Mesenchymal stem cell (in vitro differentiated cells and primary cell): ENCODE data around the gene SAMD11.

Experiments used
- DNase-seq: peaks from one replicate; pipeline ENCODE4 v3.0.0-alpha.2; 2013
- H2AFZ ChIP-seq: one replicate; pipeline ENCODE4 v1.6.1; 2013; ENCODE audit warnings: low read depth, mild to moderate bottlenecking, control low read depth, inconsistent platforms, low read length, moderate library complexity
- H2AK5ac ChIP-seq: 2 replicates; pipeline ENCODE4 v1.6.1; 2013; ENCODE audit warnings: low read length, moderate library complexity, mild to moderate bottlenecking, inconsistent platforms; ENCODE audit not compliant: severe bottlenecking
- H2BK120ac ChIP-seq: one replicate; pipeline ENCODE4 v1.6.1; 2013; ENCODE audit warnings: low read depth, mild to moderate bottlenecking, inconsistent platforms, low read length, moderate library complexity
- H2BK12ac ChIP-seq, 2 experiments: one replicate each; pipeline ENCODE4 v1.6.1; 2013; ENCODE audit warnings: inconsistent platforms in 2 of 2, low read length in 2 of 2, mild to moderate bottlenecking in 2 of 2, moderate library complexity in 2 of 2, control low read depth in 1 of 2
- H2BK15ac ChIP-seq: one replicate; pipeline ENCODE4 v1.6.1; 2013; ENCODE audit warnings: mild to moderate bottlenecking, low read depth, inconsistent platforms; ENCODE audit not compliant: poor library complexity, severe bottlenecking
- H2BK5ac ChIP-seq: 2 replicates; pipeline ENCODE4 v1.6.1; 2013; ENCODE audit warnings: low read depth, mild to moderate bottlenecking, low read length, control low read depth, inconsistent platforms; ENCODE audit not compliant: poor library complexity, severe bottlenecking
- H3K14ac ChIP-seq, 2 experiments: one replicate each; pipeline ENCODE4 v1.6.1; 2013; ENCODE audit warnings: inconsistent platforms in 2 of 2, low read length in 2 of 2, control low read depth in 1 of 2, mild to moderate bottlenecking in 1 of 2, moderate library complexity in 1 of 2
- H3K18ac ChIP-seq, 2 experiments: one replicate each; pipeline ENCODE4 v1.6.1; 2013; ENCODE audit warnings: inconsistent platforms in 2 of 2, low read length in 2 of 2, control low read depth in 1 of 2, low read depth in 1 of 2, mild to moderate bottlenecking in 1 of 2
- H3K23ac ChIP-seq, 2 experiments: one replicate each; pipeline ENCODE4 v1.6.1; 2013; ENCODE audit warnings: inconsistent platforms in 2 of 2, low read length in 2 of 2, mild to moderate bottlenecking in 2 of 2, moderate library complexity in 2 of 2, control low read depth in 1 of 2
- H3K27ac ChIP-seq: 2 replicates; pipeline ENCODE4 v1.5.1; 2013; ENCODE audit warnings: mild to moderate bottlenecking, moderate library complexity, low read length, control low read depth, inconsistent platforms; ENCODE audit not compliant: poor library complexity, severe bottlenecking
- H3K27me3 ChIP-seq, 2 experiments: 2 replicates each; pipeline versions ENCODE4 v1.6.1 to v1.7.0; 2013; ENCODE audit warnings: low read length in 2 of 2, mild to moderate bottlenecking in 2 of 2, moderate library complexity in 2 of 2, control low read depth in 1 of 2, inconsistent platforms in 1 of 2; ENCODE audit not compliant: control insufficient read depth in 1 of 2, insufficient read depth in 1 of 2
- H3K36me3 ChIP-seq, 2 experiments: 2 replicates each; pipeline versions ENCODE4 v1.6.1 to v1.7.0; 2013; ENCODE audit warnings: low read length in 2 of 2, control low read depth in 1 of 2, inconsistent platforms in 1 of 2, low read depth in 1 of 2, mild to moderate bottlenecking in 1 of 2; ENCODE audit not compliant: insufficient read depth in 2 of 2, control insufficient read depth in 1 of 2
- H3K4ac ChIP-seq, 2 experiments: one replicate each; pipeline ENCODE4 v1.6.1; 2013; ENCODE audit warnings: inconsistent platforms in 2 of 2, low read length in 2 of 2, mild to moderate bottlenecking in 2 of 2, moderate library complexity in 2 of 2, control low read depth in 1 of 2, low read depth in 1 of 2
- H3K4me1 ChIP-seq: 2 replicates; pipeline ENCODE4 v1.6.1; 2013; ENCODE audit warnings: low read depth, low read length, control low read depth; ENCODE audit not compliant: control insufficient read depth, insufficient read depth
- H3K4me2 ChIP-seq: 2 replicates; pipeline ENCODE4 v1.6.1; 2013; ENCODE audit warnings: low read length, mild to moderate bottlenecking, inconsistent platforms; ENCODE audit not compliant: poor library complexity, severe bottlenecking
- H3K4me3 ChIP-seq, 2 experiments: 2 replicates each; pipeline versions ENCODE4 v1.5.1 to v1.7.0; 2013; ENCODE audit warnings: low read length in 2 of 2, mild to moderate bottlenecking in 2 of 2, control low read depth in 1 of 2, low read depth in 1 of 2; ENCODE audit not compliant: insufficient read depth in 1 of 2
- H3K79me1 ChIP-seq: replicated peaks from 2 replicates; pipeline ENCODE4 v1.6.1; 2013; ENCODE audit warnings: mild to moderate bottlenecking, control low read depth, low read length, inconsistent platforms; ENCODE audit not compliant: poor library complexity, severe bottlenecking
- H3K9ac ChIP-seq: 2 replicates; pipeline ENCODE4 v1.7.0; 2013; ENCODE audit warnings: mild to moderate bottlenecking, low read length, moderate library complexity
- H3K9me3 ChIP-seq: 2 replicates; pipeline ENCODE4 v1.7.0; 2013; ENCODE audit warnings: mild to moderate bottlenecking, low read length; ENCODE audit not compliant: control insufficient read depth
- H4K8ac ChIP-seq: one replicate; pipeline ENCODE4 v1.6.1; 2013; ENCODE audit warnings: inconsistent platforms, mild to moderate bottlenecking, low read length, moderate library complexity
- H4K91ac ChIP-seq: one replicate; pipeline ENCODE4 v1.6.1; 2013; ENCODE audit warnings: mild to moderate bottlenecking, low read length, inconsistent platforms
- WGBS: methylation state at CpG from one replicate; pipeline ENCODE4 v1.1.7; 2013; ENCODE audit warnings: mixed read lengths; 5-methylcytosine and 5-hydroxymethylcytosine counted together

The SAMD11 gene

GRCh38 chr1:981491-981954 lies 57.8 kb downstream of the SAMD11 start:
- Histone ChIP-seq H3K14ac (no peak overlapping the region), H2BK12ac (no peak overlapping the region), H3K27me3 (peaks cover 22 to 69% of the 10 kb centered on the region in 2 experiments), H3K36me3 (no peaks in the 10 kb centered on the region), H3K4ac (no peak overlapping the region), H3K79me1 (no peaks in the 10 kb centered on the region), H4K8ac (no peak overlapping the region), H3K4me1 (peaks cover 9% of the 10 kb centered on the region), H3K18ac (no peak overlapping the region), H3K9ac (no peak overlapping the region), H3K4me2 (no peak overlapping the region), H3K4me3 (no peak overlapping the region), H3K27ac (no peak overlapping the region), H2AFZ (no peak overlapping the region), H2BK120ac (no peak overlapping the region), H3K23ac (no peak overlapping the region), H2BK15ac (no peak overlapping the region), H3K9me3 (no peaks in the 10 kb centered on the region), H4K91ac (no peak overlapping the region), H2BK5ac (no peak overlapping the region), H2AK5ac (no peak overlapping the region)
- WGBS, result 77% methylated on average over 21 of the region's 21 CpGs
- no peak for DNase-seq

GRCh38 chr1:981955-982558 lies 58.3 kb downstream of the SAMD11 start, which contains the start of gene PERM1:
Gene PERM1, minus strand, starts transcription at chr1:982093. Its CDS starts 1,064 bp downstream, at chr1:981029.
- no peak within 1 kb of the TSS for H4K8ac ChIP-seq
- H2BK15ac ChIP-seq, result no peak within 1 kb of the TSS
- no peak within 1 kb of the TSS for H3K4ac ChIP-seq
- H3K14ac ChIP-seq, result peak within 1 kb of the TSS in 1 of 2 experiments; percentile 46
- H2AK5ac ChIP-seq, result no peak within 1 kb of the TSS
- peaks cover 9% of the 10 kb centered on the region for H3K4me1 ChIP-seq
- H3K9ac ChIP-seq, result no peak within 1 kb of the TSS
- no peak within 1 kb of the TSS for H2BK120ac ChIP-seq
- no peak within 1 kb of the TSS for H3K4me2 ChIP-seq
- H3K27me3 ChIP-seq, result peaks cover 22 to 69% of the 10 kb centered on the region in 2 experiments
- H4K91ac ChIP-seq, result no peak within 1 kb of the TSS
- no peak within 1 kb of the TSS for H3K4me3 ChIP-seq
- no peak for DNase-seq
- H3K18ac ChIP-seq, result no peak within 1 kb of the TSS
- no peak within 1 kb of the TSS for H3K27ac ChIP-seq
- H2AFZ ChIP-seq, result no peak within 1 kb of the TSS
- H2BK12ac ChIP-seq, result no peak within 1 kb of the TSS
- no peaks in the 10 kb centered on the region for H3K79me1 ChIP-seq
- H2BK5ac ChIP-seq, result no peak within 1 kb of the TSS
- no peaks in the 10 kb centered on the region for H3K9me3 ChIP-seq
- WGBS, result 89% methylated on average over 28 of the region's 28 CpGs
- H3K36me3 ChIP-seq, result no peaks in the 10 kb centered on the region
- H3K23ac ChIP-seq, result no peak within 1 kb of the TSS

GRCh38 chr1:982765-983436 lies 59.2 kb downstream of the SAMD11 start:
- Histone ChIP-seq H2BK12ac (no peak overlapping the region), H2BK120ac (no peak overlapping the region), H2AK5ac (no peak overlapping the region), H3K36me3 (no peaks in the 10 kb centered on the region), H4K91ac (no peak overlapping the region), H3K9me3 (no peaks in the 10 kb centered on the region), H3K79me1 (no peaks in the 10 kb centered on the region), H2AFZ (no peak overlapping the region), H2BK5ac (no peak overlapping the region), H3K23ac (no peak overlapping the region), H3K18ac (no peak overlapping the region), H4K8ac (no peak overlapping the region), H3K9ac (no peak overlapping the region), H3K14ac (no peak overlapping the region), H3K4me2 (no peak overlapping the region), H3K27me3 (peaks cover 22 to 69% of the 10 kb centered on the region in 2 experiments), H3K4ac (no peak overlapping the region), H3K4me3 (no peak overlapping the region), H2BK15ac (no peak overlapping the region), H3K27ac (no peak overlapping the region), H3K4me1 (peaks cover 9% of the 10 kb centered on the region)
- 86% methylated on average over 43 of the region's 43 CpGs for WGBS
- no peak for DNase-seq

- no peak overlapping the region for H3K27ac ChIP-seq
- H2BK15ac ChIP-seq, result no peak overlapping the region
- H3K9me3 ChIP-seq, result no peaks in the 10 kb centered on the region
- H2BK5ac ChIP-seq, result no peak overlapping the region
- H3K4ac ChIP-seq, result no peak overlapping the region
- H3K9ac ChIP-seq, result no peak overlapping the region
- no peak overlapping the region for H3K4me3 ChIP-seq
- H2AK5ac ChIP-seq, result no peak overlapping the region
- H4K8ac ChIP-seq, result peak overlapping the region; percentile 67
- H3K14ac ChIP-seq, result no peak overlapping the region
- H3K4me2 ChIP-seq, result peak overlapping the region; percentile 57
- H3K36me3 ChIP-seq, result no peaks in the 10 kb centered on the region
- no peak overlapping the region for H3K23ac ChIP-seq
- DNase-seq, result peak; percentile 42
- no peak overlapping the region for H2BK12ac ChIP-seq
- H4K91ac ChIP-seq, result no peak overlapping the region
- H3K27me3 ChIP-seq, result peaks cover 22 to 74% of the 10 kb centered on the region in 2 experiments
- H2AFZ ChIP-seq, result no peak overlapping the region
- no peak overlapping the region for H3K18ac ChIP-seq
- WGBS, result 18% methylated on average over 29 of the region's 29 CpGs
- H3K4me1 ChIP-seq, result peaks cover 9% of the 10 kb centered on the region
- H3K79me1 ChIP-seq, result no peaks in the 10 kb centered on the region
- H2BK120ac ChIP-seq, result no peak overlapping the region
These were observed 60.2 kb downstream of the SAMD11 start for GRCh38 chr1:983798-984475.
